T-helper 1 cell treated with Interleukin-12 subunit alpha and Interleukin-12 subunit beta and Interleukin-4 antibody, amounts not matched to agents 30 ng/mL and 1 ng/mL, for 36 hours (primary cell): ENCODE results near the gene PCDH9. TPM values are rescaled to one million over a fixed set of nuclear protein-coding genes. Genes with fewer than 3 reads are reported as not detected.
"Not testable (repeated sequence)": the region's sequence is repeated elsewhere in the genome, so short reads cannot be mapped to it uniquely, and the experiment has no call there.

Source experiments
- intact Hi-C: fragments of 100-400 bp; cut with micrococcal nuclease; formaldehyde crosslinking; loops from one replicate; pipeline ENCODE4 v1.15.1; 2024
- total RNA-seq: library from RNA; stranded (reverse); gene quantifications from 2 replicates; pipeline ENCODE4 v1.2.3, GENCODE V29; 2022

PCDH9 gene
- total RNA-seq, 1 donor from 2014 or later = 0.10 TPM

- intact Hi-C loops = no loop called here
Observed at GRCh38 chr13:66922444-66922843, 307.7 kb downstream of the PCDH9 start.

- intact Hi-C loops = no loop called here
Observed at GRCh38 chr13:66921437-66921836, 308.7 kb downstream of the PCDH9 start.

- intact Hi-C loops = no loop called here
Observed at GRCh38 chr13:66915596-66916185, 314.4 kb downstream of the PCDH9 start.

GRCh38 chr13:66914155-66914554 lies 316.0 kb downstream of the PCDH9 start:
- intact Hi-C loops = no loop called here

GRCh38 chr13:66911411-66911939 lies 318.7 kb downstream of the PCDH9 start:
- intact Hi-C loops = no loop called here

GRCh38 chr13:66899955-66900354 lies 330.2 kb downstream of the PCDH9 start:
- intact Hi-C loops = no loop called here

GRCh38 chr13:66896933-66897332 lies 333.2 kb downstream of the PCDH9 start:
- intact Hi-C loops = no loop called here

- intact Hi-C loops = no loop called here
Observed at GRCh38 chr13:66895780-66896179, 334.4 kb downstream of the PCDH9 start.

GRCh38 chr13:66895320-66895719 lies 334.8 kb downstream of the PCDH9 start:
- intact Hi-C loops = no loop called here

- intact Hi-C loops = no loop called here
Observed at GRCh38 chr13:66888698-66889097, 341.4 kb downstream of the PCDH9 start.

GRCh38 chr13:66887088-66887487 lies 343.0 kb downstream of the PCDH9 start:
- intact Hi-C loops = no loop called here

- intact Hi-C loops = no loop called here
Observed at GRCh38 chr13:66886264-66886663, 343.9 kb downstream of the PCDH9 start.

- intact Hi-C loops = not testable (repeated sequence)
Observed at GRCh38 chr13:66881170-66881569, 349.0 kb downstream of the PCDH9 start.

GRCh38 chr13:66879988-66880387 lies 350.1 kb downstream of the PCDH9 start:
- intact Hi-C loops = no loop called here

- intact Hi-C loops = no loop called here
Observed at GRCh38 chr13:66875264-66875663, 354.9 kb downstream of the PCDH9 start.

GRCh38 chr13:66864627-66865026 lies 365.5 kb downstream of the PCDH9 start:
- intact Hi-C loops = no loop called here

GRCh38 chr13:66860878-66861417 lies 369.2 kb downstream of the PCDH9 start:
- intact Hi-C loops = no loop called here

GRCh38 chr13:66859934-66860877 lies 369.9 kb downstream of the PCDH9 start:
- intact Hi-C loops = no loop called here

- intact Hi-C loops = no loop called here
Observed at GRCh38 chr13:66859078-66859477, 371.1 kb downstream of the PCDH9 start.

- intact Hi-C loops = no loop called here
Observed at GRCh38 chr13:66858163-66858562, 372.0 kb downstream of the PCDH9 start.

GRCh38 chr13:66855131-66855530 lies 375.0 kb downstream of the PCDH9 start:
- intact Hi-C loops = no loop called here

GRCh38 chr13:66853564-66853963 lies 376.6 kb downstream of the PCDH9 start:
- intact Hi-C loops = no loop called here
